HG02870 (cell line): ENCODE data around the gene NFIL3.
"Not testable (repeated sequence)": the region's sequence is repeated elsewhere in the genome, so short reads cannot be mapped to it uniquely, and the experiment has no call there.

Source experiments
- ATAC-seq: cut with Tn5 transposase; IDR thresholded peaks from one replicate; pipeline ENCODE4 v1.9.1; 2021; ENCODE audit warnings: mild to moderate bottlenecking, moderate library complexity; ENCODE audit not compliant: unreplicated experiment

NFIL3 gene

DNA sequence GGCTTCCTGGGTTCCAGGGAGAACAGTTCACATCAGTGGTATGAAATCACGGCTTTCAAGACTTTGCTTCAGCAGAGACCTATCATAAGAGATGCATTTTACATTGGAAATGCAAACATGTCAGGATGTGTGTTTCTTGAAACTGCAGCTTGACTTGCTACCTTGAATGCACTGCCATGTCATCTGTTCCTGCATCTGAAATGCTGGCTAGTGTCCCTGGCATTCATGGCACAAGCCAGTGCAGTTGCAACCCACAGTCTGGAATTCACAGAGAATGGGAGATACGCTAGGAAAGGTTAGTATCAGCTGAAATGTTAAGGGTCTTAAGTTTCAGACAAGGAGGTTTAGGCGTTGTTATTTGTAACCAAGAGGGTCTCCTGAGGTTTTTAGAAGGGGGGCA lies 24.7 kb downstream of the NFIL3 start:
- no peak for ATAC-seq

DNA sequence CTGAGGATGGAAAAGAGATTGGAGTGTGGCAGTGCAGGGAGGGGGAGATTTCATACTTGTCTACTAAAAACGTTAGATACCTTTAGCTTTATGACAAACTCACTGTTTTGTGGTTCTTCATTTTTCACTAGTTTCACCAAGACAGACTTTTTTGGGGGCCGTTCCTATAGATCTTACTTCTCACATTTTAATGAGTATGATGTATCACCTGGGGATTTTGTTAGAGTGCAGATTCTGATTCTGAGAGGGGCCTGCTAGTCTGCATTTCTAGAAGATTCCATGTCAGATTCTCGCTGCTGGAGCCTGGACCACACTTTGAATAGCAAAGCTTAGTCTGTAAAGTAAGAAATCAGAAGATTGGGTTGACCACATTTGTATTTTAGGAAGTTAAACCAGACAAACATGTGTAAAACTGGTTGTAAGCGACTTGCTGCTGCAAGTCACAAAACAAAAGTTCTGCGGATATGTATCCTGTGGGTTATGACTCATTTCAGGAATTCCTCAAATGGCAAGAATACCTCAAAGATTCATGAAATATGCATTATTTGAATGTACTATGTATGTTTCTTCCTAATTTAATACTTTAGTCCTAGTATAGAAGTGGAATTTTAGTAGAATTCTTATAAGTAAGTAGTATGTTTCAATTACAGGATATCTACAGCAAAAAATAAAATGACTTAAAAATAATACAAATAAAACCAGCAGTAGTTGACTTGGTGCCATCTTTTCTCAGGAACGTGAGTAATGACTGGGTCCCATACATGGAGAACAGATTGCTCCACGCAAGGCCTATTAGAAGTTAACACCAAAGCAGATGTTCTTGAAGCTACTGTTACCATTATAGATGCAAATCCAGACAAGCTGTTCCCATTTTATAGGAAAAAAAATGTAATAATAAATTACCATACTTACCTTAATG lies 27.8 kb downstream of the NFIL3 start:
- no peak for ATAC-seq

DNA sequence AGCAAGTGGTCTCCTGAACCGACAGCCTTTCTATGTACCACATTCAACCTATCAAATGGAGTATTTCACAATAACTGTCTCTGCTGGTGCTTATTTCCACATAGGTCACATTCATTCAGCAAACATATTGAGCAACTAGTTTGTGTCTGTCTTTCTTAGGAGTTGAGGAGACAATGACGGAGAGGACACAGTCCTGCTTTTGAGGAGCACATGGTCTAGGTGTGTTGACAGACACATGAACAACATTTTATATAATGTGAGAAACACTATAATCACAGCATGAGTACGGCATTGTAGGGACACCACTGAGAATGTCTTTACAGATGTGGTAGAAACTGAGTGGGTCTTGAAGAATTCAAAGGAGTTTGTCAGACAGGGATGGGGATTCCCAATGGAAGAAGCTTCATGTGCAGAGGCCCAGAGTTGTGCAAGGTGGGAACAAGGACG lies 28.5 kb downstream of the NFIL3 start:
- no peak for ATAC-seq

DNA sequence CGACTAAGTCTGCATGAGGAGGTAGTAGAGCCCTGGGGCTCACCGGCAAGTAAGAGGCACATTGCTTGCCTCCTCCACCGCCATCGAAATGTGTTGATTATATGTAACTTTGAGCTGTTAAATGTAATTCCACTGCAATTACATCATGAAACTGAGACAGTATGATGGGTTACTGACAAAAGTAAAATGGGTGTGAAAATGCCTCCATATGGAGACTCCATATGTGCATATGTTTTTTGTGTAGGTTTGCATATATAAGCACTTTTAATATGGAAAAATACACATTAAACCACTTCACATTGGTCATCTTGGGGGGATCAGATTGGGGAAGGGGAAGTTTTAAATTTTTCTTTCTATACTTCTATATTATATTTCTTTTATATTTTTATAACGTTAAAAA lies 29.8 kb downstream of the NFIL3 start:
- no peak for ATAC-seq

DNA sequence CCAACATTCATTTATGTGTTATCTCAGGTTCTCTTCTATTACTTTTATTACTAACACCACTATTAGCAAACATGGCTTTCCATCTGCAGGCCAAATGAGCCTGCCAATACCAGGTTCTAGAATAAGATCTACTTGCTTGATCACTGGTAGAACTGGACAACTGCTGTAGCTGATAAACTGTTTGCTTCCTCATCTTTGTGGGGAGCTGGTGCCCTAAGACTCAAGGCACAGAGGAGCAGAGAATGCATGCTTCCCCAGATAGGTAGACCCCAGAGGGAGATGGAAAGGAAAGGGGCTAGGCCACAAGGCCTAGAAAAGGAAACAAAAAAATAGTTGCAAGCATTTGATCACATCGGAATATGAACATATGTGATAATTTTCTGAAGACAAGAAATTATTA lies 31.2 kb downstream of the NFIL3 start:
- no peak for ATAC-seq

DNA sequence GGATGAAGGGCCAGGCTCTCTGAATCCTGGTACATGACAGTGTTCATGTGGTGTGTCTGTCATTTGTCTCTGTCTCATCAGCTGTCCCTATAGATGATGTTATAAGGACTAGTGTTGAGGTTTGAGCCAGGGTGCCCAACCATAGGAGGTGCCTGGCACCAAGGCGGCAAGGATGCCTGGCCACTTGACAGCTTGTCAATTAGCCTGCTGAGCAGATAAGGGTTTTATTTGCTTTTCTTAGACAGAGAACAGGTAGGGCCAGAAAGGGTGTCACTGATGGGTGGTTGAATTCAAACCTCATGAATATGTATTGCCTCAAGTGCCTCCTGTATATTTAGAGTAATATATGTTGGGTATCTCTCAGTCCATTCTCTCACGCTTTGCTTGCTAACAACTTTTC lies 31.8 kb downstream of the NFIL3 start:
- no peak for ATAC-seq

DNA sequence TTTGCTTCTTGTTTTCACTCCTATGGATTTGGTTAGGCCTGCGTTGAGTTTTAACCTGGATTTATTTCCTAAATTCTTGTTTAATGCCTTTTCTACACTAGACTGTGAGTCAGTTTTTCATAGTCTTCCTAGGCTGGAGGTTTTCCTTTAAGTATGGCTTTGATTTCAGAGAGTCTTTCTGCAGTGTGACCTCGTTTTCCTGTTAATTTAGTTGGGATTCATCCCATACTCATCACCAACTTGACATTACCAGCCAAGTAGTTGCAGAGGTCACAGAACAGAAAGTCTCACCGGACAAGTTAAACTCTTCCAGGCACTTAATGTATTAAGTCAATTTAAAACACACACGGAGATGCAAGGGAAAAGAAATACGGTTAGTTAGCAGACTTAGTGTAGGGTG lies 32.2 kb downstream of the NFIL3 start:
- no peak for ATAC-seq

DNA sequence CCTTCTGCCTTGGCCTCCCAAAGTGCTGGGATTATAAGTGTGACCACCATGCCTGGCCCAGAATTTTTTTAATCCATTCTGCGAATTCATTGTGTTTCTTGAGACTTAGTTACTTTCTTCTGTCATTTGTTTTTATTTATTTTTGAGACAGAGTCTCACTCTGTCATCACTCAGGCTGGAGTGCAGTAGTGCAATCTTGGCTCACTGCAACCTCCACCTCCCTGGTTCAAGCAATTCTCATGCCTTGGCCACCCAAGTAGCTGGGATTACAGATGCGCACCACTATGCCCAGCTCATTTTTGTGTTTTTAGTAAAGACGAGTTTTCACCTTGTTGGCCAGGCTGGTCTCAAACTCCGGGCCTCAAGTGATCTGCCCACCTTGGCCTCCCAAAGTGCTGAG lies 33.9 kb downstream of the NFIL3 start:
- not testable (repeated sequence) for ATAC-seq

DNA sequence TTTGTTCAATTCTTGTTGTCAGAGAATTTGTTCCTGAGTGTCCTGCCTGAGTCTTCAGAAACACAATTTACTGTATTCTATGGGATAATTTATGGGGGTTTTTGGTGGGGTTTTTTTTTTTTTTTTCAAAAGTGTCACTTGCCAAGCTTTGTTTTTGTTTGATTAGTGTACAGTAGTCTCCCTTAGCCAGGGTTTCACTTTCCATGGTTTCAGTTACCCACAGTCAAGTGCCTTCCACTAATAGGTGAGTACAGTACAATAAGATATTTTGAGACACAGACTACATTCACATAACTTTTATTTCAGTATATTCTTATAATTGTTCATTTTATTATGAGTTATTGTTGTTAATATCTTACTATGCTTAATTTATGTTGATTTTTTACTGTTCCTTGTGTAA lies 36.9 kb downstream of the NFIL3 start:
- ATAC-seq: no peak

DNA sequence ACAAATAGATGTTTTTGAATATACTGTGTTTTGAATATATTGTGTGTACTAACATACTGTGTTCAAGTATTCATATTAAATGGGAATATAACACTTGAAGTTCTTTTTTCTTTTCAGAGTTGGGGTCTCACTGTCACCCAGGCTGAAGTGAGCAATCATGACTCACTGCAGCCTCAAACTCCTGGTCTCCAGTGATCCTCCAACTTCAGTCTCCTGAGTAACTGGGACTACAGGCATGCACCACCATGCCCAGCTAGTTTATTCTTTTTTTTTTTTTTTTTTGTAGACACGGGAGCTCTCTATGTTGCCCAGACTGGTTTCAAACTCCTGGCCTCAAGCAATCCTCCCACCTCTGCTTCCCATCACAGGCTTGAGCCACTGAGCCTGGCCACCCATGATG lies 38.7 kb downstream of the NFIL3 start:
- ATAC-seq: no peak

DNA sequence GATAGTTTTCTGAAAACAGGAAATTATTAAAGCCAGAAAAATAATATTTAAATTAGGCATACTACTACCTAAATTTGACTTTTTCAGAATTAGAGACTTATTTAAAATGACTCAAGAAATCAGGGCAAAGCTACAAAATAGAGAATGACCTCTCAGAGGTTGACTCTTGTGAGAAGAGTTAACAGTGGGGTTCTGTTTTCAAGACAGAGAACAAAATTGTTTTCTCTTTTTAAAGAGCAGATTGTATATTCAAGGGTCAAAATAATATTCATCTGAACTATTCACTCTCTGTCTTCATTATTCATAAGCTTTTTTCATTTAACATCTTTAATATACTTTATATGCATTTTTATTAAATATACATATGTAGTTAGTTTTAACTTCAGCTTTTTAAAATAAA lies 40.1 kb downstream of the NFIL3 start:
- no peak for ATAC-seq

DNA sequence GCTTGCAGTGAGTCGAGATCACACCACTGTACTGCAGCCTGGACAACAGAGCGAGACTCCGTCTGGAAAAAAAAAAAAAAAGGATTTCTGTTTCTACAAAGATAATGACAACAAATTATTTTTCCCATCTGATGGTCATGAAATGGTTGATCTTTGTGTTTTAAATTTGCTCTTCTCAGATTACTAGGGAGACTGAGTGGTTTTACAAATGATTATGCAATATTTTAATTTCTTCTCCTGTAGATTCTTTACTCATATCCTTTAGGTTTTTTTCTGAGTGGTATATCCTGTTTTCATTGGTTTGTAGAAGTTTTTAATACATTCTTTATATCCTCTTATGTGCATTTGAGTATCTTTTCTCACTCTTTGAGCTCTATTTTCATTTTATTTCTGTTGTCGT lies 41.3 kb downstream of the NFIL3 start:
- no peak for ATAC-seq

DNA sequence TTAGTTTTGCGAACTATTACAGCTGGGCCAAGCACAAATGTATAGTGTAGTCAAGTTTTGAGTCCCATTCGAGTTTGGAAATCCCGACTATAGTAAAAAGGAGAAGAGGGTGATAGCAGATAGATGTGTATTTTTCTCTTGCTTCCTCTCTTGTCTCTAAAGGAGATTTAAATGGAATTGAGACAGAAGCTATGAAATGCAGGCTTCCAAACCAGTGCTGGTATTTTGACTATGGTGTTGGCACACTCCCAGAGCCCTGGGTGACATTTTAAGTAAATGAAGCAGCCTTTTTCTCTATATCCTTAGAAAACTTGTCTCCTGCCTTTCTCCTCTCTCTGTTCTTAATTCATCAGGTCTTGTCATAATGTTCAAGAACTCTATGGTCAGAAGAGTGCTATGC lies 44.2 kb downstream of the NFIL3 start:
- ATAC-seq: no peak

DNA sequence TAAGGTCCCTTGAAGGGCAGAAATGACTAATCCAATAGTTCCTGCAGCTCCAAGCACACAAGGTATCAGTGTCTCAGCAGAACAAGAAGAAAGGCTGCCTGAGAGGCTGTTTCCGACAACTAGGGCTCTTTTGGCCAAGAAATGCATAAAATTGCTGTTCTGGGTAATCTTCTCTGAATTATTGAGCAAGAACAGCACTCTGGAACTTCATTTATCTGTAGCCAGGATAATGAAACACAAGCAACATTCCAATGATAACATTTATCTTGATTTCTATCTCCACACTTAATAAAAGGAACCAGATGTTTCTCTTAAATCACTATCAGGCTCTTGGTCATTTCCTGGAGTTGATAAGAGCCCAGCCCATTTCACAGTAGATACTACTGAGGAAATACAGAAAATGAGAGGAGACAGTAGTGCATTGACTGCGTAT lies 44.9 kb downstream of the NFIL3 start:
- ATAC-seq: no peak

DNA sequence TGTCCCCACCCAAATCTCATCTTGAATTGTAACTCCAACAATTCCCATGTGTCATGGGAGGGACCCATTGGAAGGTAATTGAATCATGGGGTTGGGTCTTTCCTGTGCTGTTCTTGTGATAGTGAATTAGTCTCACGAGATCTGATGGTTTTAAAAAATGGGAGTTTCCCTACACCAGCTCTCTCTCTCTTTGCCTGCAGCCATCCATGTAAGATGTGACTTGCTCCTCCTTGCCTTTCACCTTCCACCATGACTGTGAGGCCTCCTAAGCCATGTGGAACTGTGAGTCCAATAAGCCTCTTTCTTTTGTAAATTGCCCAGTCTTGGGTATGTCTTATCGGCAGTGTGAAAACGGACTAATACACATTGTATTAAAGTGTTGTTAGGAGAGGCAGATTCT lies 45.6 kb downstream of the NFIL3 start:
- ATAC-seq: not testable (repeated sequence)

DNA sequence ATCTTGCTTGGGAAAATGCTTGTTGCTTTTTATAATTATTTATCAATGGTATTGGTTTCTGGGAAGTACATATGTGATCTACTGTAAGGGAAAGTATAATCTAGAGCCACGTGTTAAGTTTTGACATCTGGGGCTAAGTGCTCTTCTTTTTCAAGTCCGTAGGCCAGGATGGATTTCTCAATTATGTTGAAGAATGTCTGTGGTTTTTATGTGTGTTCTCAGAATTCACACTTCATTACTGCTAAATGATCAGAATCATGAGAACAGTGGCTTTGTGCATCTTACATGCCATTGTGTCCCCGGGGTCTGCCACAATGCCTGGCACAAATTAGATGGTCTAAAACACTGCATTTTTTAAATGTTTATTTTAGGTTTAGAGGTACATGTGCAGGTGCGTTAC lies 47.4 kb downstream of the NFIL3 start:
- ATAC-seq: no peak

DNA sequence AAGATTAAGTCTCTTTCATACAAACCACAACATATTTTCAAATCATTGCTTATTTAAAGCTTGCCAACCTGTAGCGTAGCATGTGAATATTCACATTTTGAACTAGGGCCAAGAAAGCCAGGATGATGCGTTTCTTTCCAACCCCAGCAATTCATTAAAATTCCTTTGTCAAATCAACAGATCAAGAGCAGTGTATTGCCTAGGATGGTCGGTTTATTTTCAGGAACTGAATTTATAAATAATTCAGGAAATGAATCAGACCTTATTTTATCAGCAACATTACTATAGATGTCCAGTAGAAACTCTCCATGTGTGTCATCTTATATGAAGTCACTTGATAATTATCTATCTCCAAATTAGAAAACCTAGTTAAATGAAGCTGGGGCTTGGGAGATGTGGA lies 48.7 kb downstream of the NFIL3 start:
- no peak for ATAC-seq

DNA sequence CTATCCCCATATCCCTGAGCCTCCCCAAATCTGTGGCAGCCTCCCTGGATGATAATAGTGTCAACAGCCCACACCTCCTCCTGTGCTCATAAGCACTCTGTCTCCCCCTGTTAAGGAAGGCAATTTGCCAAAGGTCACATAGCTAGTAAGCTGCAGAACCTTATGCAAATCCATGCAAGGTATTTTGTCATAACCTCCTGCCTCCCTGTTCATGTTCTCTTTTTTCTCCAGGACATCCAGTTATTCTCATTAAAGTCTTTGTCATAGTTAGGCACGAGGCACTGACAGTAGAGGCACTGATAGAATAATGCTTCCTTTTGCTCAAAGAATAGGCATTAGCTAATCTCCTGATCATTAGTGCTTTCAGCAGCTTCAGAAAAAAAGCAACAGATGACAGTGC lies 51.7 kb downstream of the NFIL3 start:
- no peak for ATAC-seq

DNA sequence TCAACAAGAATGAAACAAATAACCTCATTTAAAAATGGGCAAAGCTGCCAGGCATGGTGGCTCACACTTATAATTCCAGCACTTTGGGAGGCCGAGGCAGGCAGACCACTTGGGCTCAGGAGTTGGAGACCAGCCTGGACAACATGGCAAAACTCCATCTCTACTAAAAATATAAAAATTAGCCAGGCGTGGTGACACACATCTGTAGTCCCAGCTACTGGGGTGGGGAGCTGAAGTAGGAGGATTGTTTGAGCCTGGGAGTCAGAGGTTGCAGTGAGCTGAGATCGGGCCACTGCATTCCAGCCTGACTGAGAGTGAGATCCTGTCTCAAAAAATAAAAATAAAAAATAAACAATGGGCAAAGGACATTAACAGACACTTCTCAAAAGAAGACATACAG lies 53.6 kb downstream of the NFIL3 start:
- ATAC-seq: not testable (repeated sequence)

DNA sequence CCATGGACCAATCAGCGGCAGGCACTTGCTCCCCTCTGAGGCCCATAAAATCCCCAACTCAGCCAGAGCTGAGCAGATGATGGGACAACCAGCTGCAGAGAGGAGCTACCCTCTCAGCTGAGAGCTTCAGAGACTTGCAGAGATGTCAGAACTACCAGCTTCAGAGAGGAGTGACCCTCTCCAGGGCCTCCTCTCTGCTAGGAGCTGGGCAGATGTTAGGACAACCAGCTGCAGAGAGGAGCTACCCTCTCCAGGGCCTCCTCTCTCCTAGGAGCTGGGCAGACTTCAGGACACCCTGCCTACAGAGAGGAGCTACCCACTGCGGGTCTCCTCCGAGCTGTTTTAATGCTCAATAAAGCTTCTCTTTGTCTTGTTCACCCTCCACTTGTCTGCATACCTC lies 58.9 kb downstream of the NFIL3 start:
- ATAC-seq: no peak

DNA sequence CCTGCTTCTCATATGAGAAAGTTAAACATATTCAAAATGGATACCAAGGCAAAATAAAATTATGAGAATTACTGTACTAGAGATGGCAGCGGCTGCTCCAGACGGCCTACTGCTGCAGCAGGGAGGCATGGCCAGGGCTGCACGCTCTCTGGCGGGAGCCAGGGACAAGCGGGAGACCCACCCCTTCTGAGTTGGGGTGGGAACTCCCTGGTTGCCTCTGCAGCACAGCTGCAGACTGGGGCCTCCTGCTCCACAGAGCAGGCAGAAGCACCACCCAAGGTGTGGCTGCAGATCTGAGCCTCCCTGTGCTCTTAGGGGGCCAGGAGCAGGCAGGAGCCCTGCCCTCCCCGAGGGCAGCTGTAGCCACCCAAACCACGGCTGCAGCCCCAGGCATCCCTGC lies 59.6 kb downstream of the NFIL3 start:
- no peak for ATAC-seq

DNA sequence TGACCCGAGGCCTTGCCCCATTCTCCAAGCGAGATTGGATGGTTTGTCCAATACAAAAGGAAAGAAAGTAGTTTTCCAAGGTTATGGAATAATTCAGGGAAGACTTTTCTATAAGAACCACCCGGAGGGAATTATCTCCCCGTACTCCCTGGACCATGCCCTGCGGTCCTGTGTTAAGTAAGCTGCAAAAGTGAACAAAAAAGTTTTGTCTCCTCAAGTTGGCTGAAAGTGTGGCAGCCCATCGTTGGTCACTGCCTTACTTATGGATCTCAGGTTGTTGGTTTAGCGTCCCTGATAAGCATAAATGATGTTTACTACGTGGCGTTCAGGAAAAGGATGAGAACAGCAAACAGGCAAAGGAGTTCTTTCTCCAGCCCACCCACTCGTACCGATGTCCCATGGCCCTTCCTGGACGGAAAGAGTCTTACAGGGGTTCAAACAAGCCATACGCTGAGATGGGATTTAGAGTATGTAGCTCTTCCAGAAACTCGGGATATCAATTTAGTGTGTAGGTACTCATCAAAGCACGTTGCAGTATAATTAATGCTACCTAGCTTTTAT lies 61.5 kb downstream of the NFIL3 start:
- no peak for ATAC-seq
